Endothelial cell of umbilical vein (primary cell): Measurements from ENCODE around the gene GABPB2. TPM values are rescaled to one million over a fixed set of nuclear protein-coding genes. Genes with fewer than 3 reads are reported as not detected.

Experiments used
- BruUV-seq: library from RNA; stranded (reverse); fragments of 400-500 nt; replicated peaks from 2 replicates; lab custom pipeline; 2021; lab: Mats Ljungman, UMichigan
- CTCF ChIA-PET: fragments of 300-600, 350-600 bp; sonication (Branson Sonifier 250); formaldehyde crosslinking; loops from one replicate; lab custom pipeline; 2021; ENCODE audit warnings: antibody characterized with exemption, inconsistent platforms; lab: Charles Lee
- POLR2A ChIA-PET: fragments of 300-600, 350-600 bp; sonication (Branson Sonifier 250); formaldehyde crosslinking; loops from one replicate; lab custom pipeline; 2021; ENCODE audit warnings: antibody characterized with exemption, inconsistent platforms; lab: Charles Lee
- DNase-seq: peaks from one replicate; pipeline ENCODE4 v3.0.0-alpha.2; 2011; ENCODE audit warnings: low read depth, low spot score
- FAIRE-seq: peaks from 2 replicates; lab custom pipeline; 2011; peaks lifted over from hg19 to GRCh38; lab: Jason Lieb, UNC
- H2AFZ ChIP-seq: 2 replicates; pipeline ENCODE4 v1.6.0; 2012; ENCODE audit warnings: low read depth, low read length, control low read depth, inconsistent platforms
- H3K27ac ChIP-seq: 2 replicates; pipeline ENCODE4 v1.5.1; 2011; ENCODE audit warnings: low read depth, mild to moderate bottlenecking, control low read depth, low read length, moderate library complexity; ENCODE audit not compliant: insufficient read depth
- H3K27me3 ChIP-seq, 2 experiments: 2 replicates each; pipeline versions ENCODE4 v1.6.0 to v1.6.1; 2011; ENCODE audit warnings: low read length in 2 of 2, mixed read lengths in 1 of 2; ENCODE audit not compliant: control insufficient read depth in 2 of 2, insufficient read depth in 2 of 2
- H3K36me3 ChIP-seq, 2 experiments: 2 replicates in 1 of 2; 3 replicates in 1 of 2; pipeline ENCODE4 v1.5.1; 2011; ENCODE audit warnings: low read length in 2 of 2, mild to moderate bottlenecking in 1 of 2, moderate library complexity in 1 of 2; ENCODE audit not compliant: control insufficient read depth in 2 of 2, insufficient read depth in 2 of 2; ENCODE audit errors: extremely low read depth in 1 of 2
- H3K4me1 ChIP-seq: 3 replicates; pipeline ENCODE4 v1.5.1; 2011; ENCODE audit warnings: mild to moderate bottlenecking, low read length; ENCODE audit not compliant: control insufficient read depth, insufficient read depth; ENCODE audit errors: extremely low read depth
- H3K4me2 ChIP-seq: 2 replicates; pipeline ENCODE4 v1.6.1; 2011; ENCODE audit warnings: low read length, control low read depth, mixed read lengths; ENCODE audit not compliant: insufficient read depth
- H3K4me3 ChIP-seq, 3 experiments: fragments of 200-600 bp in 1 of 3; sonication (generic), shearing (Covaris generic) in 1 of 3; replicated peaks in 1 of 3; 2 replicates each; pipeline ENCODE4 v1.5.1; 2011 to 2016; ENCODE audit warnings: control low read depth in 3 of 3, low read length in 3 of 3, mild to moderate bottlenecking in 2 of 3, inconsistent platforms in 1 of 3, low read depth in 1 of 3, moderate library complexity in 1 of 3; ENCODE audit not compliant: insufficient read depth in 1 of 3
- H3K79me2 ChIP-seq: 2 replicates; pipeline ENCODE4 v1.6.0; 2012; ENCODE audit warnings: low read length, inconsistent platforms; ENCODE audit not compliant: control insufficient read depth, insufficient read depth
- H3K9ac ChIP-seq: replicated peaks from 2 replicates; pipeline ENCODE3; 2011; ENCODE audit warnings: low read length, control low read depth; ENCODE audit not compliant: insufficient read depth; ENCODE audit errors: extremely low read depth
- H3K9me1 ChIP-seq: replicated peaks from 3 replicates; pipeline ENCODE4 v1.6.0; 2011; ENCODE audit warnings: mild to moderate bottlenecking, low read length; ENCODE audit not compliant: control insufficient read depth, insufficient read depth; ENCODE audit errors: extremely low read depth
- H3K9me3 ChIP-seq: replicated peaks from 2 replicates; pipeline ENCODE4 v1.5.1; 2012; ENCODE audit warnings: low read length, inconsistent platforms; ENCODE audit not compliant: control insufficient read depth, insufficient read depth
- H4K20me1 ChIP-seq: replicated peaks from 2 replicates; pipeline ENCODE3; 2011; ENCODE audit warnings: mild to moderate bottlenecking, low read length; ENCODE audit not compliant: control insufficient read depth, insufficient read depth; ENCODE audit errors: extremely low read depth
- EZH2 ChIP-seq: IDR thresholded peaks from 2 replicates; pipeline ENCODE4 v1.6.1; 2012; ENCODE audit warnings: borderline replicate concordance, low read depth, mild to moderate bottlenecking, moderate library complexity, low read length, inconsistent platforms; ENCODE audit not compliant: severe bottlenecking
- FOS ChIP-seq: IDR thresholded peaks from 2 replicates; pipeline ENCODE4 v1.6.1; 2011; ENCODE audit warnings: mild to moderate bottlenecking, low read length, moderate library complexity, borderline replicate concordance; ENCODE audit not compliant: insufficient read depth
- GATA2 ChIP-seq: IDR thresholded peaks from 2 replicates; pipeline ENCODE4 v1.7.0; 2011; ENCODE audit warnings: low read depth, mild to moderate bottlenecking, moderate library complexity, mixed read lengths, low read length; ENCODE audit not compliant: insufficient read length, insufficient read depth
- JUN ChIP-seq: IDR thresholded peaks from 2 replicates; pipeline ENCODE4 v1.6.1; 2011; ENCODE audit warnings: borderline replicate concordance, low read depth; ENCODE audit not compliant: insufficient read length, insufficient read depth
- MYC ChIP-seq: IDR thresholded peaks from one replicate; pipeline ENCODE4 v1.6.1; 2011; ENCODE audit warnings: mild to moderate bottlenecking, low read depth, low read length
- POLR2A ChIP-seq: IDR thresholded peaks from 2 replicates; pipeline ENCODE4 v1.6.1; 2012; ENCODE audit warnings: low read depth, mild to moderate bottlenecking, control low read depth, low read length
- POLR2AphosphoS5 ChIP-seq: IDR thresholded peaks from 2 replicates; pipeline ENCODE4 v1.6.1; 2012; ENCODE audit warnings: low read depth, mild to moderate bottlenecking, control low read depth, low read length, moderate library complexity; ENCODE audit not compliant: insufficient read depth
- dilution Hi-C: fragments of 300-500 bp; cut with MboI; formaldehyde crosslinking; loops from one replicate; pipeline ENCODE4 v1.15.0; 2019; ENCODE audit warnings: low sequenced_read_pairs; ENCODE audit not compliant: extremely low pct_ligation_motif_present
- intact Hi-C: fragments of 100-400 bp; cut with micrococcal nuclease; formaldehyde crosslinking; loops from one replicate; pipeline ENCODE4 v1.10.0; 2022
- polyA plus RNA-seq, 4 experiments: library from polyadenylated mRNA; depleted of rRNA in 3 of 4; stranded (reverse) in 3 of 4; unstranded in 1 of 4; fragments of >200 nt; gene quantifications; 2 replicates each; pipeline versions ENCODE4 v1.2.1 to v1.2.3, GENCODE V29; 2011 to 2012; ENCODE audit warnings: missing spikeins in 1 of 4
- total RNA-seq: library from RNA; stranded (reverse); gene quantifications from 2 replicates; pipeline ENCODE4 v1.2.3, GENCODE V29; 2021
- TF ChIP-seq, protein P1 (sequence below): IDR thresholded peaks from 2 replicates; pipeline ENCODE4 v1.6.1; 2011; ENCODE audit not compliant: insufficient read depth, insufficient read length
- TF ChIP-seq, protein P2 (sequence below), 2 donors: IDR thresholded peaks; 1 replicate in 1 of 2; 2 replicates in 1 of 2; pipeline ENCODE4 v1.5.1; 2011; ENCODE audit warnings: low read length in 2 of 2, mild to moderate bottlenecking in 2 of 2, moderate library complexity in 2 of 2, control low read depth in 1 of 2, inconsistent platforms in 1 of 2, low read depth in 1 of 2; ENCODE audit not compliant: insufficient read depth in 1 of 2; ENCODE audit errors: extremely low read depth in 1 of 2

GABPB2 gene
- total and polyA plus RNA-seq, 2 donors (not counting 3 experiments of a cell fraction or from before 2014, with no cell fraction given) = 2.6 to 4.3 TPM

DNA sequence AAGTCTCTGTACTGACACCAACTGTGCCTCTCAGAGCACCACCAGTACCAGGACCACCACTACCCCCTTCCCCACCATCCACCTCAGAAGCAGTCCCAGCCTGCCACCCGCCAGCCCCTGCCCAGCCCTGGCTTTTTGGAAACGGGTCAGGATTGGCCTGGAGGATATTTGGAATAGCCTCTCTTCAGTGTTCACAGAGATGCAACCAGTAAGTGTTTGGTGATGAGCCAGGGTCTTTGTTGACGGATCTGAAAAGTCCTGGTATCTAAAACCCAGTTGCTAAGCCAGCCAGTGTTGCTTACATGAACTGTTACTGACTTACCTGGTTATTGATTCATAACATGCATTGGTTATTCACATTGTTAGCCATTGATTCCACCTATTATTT lies 21.9 kb upstream of the GABPB2 start:
- Histone ChIP-seq H3K9ac (no peak overlapping the region), H3K4me2 (peak overlapping the region; percentile 74), H3K4me1 (peaks cover 8% of the 10 kb centered on the region), H3K9me3 (no peaks in the 10 kb centered on the region), H3K9me1 (no peaks in the 10 kb centered on the region), H3K79me2 (no peaks in the 10 kb centered on the region), H3K27me3 (no peaks in the 10 kb centered on the region), H3K36me3 (peaks cover 10 to 16% of the 10 kb centered on the region in 2 experiments), H3K4me3 (peak overlapping the region in 2 of 3 experiments; percentile 73 to 76), H2AFZ (no peak overlapping the region), H4K20me1 (no peaks in the 10 kb centered on the region), H3K27ac (no peak overlapping the region)
- no peak for DNase-seq
- BruUV-seq = no TSS peak
- ChIA-PET POLR2A (no interaction called here), CTCF (interaction anchor here (0.7 to 3.0 kb wide), 16 partner anchors 9 to 53 kb away, joined by 3 to 29 read pairs (median 5); partner anchors contain the start of genes BNIPL, CDC42SE1, GABPB2 and MINDY1)
- FAIRE-seq = no peak
- TF ChIP-seq MYC = no peak
- TF ChIP-seq, protein P1, sequence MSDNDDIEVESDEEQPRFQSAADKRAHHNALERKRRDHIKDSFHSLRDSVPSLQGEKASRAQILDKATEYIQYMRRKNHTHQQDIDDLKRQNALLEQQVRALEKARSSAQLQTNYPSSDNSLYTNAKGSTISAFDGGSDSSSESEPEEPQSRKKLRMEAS = no peak
- TF ChIP-seq POLR2A = peak; percentile 3
- TF ChIP-seq POLR2AphosphoS5 = no peak
- no peak for TF ChIP-seq GATA2
- dilution Hi-C loops (no loop called here), intact Hi-C loops (loop anchor here (1.0 kb wide), 4 partner anchors 11 to 69 kb away; partner anchors contain the start of genes CDC42SE1 and PRUNE1)

DNA sequence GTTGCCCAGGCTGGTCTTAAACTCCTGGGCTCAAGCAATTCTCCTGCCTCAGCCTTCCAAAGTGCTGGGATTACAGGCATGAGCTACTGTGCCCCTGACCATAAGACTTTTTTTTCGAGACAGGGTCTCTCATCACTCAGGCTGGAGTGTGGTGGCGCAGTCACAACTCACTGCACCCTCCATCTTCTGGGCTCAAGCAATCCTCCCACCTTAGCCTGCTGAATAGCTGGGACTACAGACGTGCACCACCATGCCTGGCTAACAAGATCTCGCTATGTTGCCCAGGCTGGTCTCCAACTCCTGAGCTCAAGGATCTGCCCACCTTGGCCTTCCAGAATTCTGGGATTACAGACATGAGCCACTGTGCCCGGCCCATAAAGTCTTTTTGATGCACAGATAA lies 21.1 kb upstream of the GABPB2 start:
- BruUV-seq = no TSS peak
- no peak for DNase-seq
- ChIA-PET POLR2A (no interaction called here), CTCF (interaction anchor here (0.7 to 1.3 kb wide), 3 partner anchors 11 to 25 kb away, joined by 3 to 6 read pairs (median 3); partner anchors contain the start of gene MLLT11)
- no peaks in the 10 kb centered on the region for H4K20me1 ChIP-seq
- intact Hi-C loops = no loop called here
- H3K9ac ChIP-seq = no peak overlapping the region
- H3K9me1 ChIP-seq = no peaks in the 10 kb centered on the region
- no peak overlapping the region for H3K4me3 ChIP-seq
- H3K4me1 ChIP-seq = peaks cover 8% of the 10 kb centered on the region
- TF ChIP-seq POLR2AphosphoS5 (no peak), FOS (no peak), JUN (no peak), GATA2 (no peak), POLR2A (no peak), EZH2 (no peak)
- TF ChIP-seq, protein P2, sequence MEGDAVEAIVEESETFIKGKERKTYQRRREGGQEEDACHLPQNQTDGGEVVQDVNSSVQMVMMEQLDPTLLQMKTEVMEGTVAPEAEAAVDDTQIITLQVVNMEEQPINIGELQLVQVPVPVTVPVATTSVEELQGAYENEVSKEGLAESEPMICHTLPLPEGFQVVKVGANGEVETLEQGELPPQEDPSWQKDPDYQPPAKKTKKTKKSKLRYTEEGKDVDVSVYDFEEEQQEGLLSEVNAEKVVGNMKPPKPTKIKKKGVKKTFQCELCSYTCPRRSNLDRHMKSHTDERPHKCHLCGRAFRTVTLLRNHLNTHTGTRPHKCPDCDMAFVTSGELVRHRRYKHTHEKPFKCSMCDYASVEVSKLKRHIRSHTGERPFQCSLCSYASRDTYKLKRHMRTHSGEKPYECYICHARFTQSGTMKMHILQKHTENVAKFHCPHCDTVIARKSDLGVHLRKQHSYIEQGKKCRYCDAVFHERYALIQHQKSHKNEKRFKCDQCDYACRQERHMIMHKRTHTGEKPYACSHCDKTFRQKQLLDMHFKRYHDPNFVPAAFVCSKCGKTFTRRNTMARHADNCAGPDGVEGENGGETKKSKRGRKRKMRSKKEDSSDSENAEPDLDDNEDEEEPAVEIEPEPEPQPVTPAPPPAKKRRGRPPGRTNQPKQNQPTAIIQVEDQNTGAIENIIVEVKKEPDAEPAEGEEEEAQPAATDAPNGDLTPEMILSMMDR (IDR thresholded peaks at IDR 0.05; ENCODE audit: extremely low read depth in 1 of 2, insufficient read depth in 1 of 2, low read depth in 1 of 2, low read length in 2 of 2) = no peak
- TF ChIP-seq, protein P1 = no peak
- H3K36me3 ChIP-seq = peaks cover 14 to 20% of the 10 kb centered on the region in 2 experiments
- H3K27me3 ChIP-seq = no peaks in the 10 kb centered on the region
- no peaks in the 10 kb centered on the region for H3K79me2 ChIP-seq
- peak; percentile 15 for FAIRE-seq
- no peak overlapping the region for H3K27ac ChIP-seq
- no peak overlapping the region for H3K4me2 ChIP-seq
- H2AFZ ChIP-seq = no peak overlapping the region
- no peaks in the 10 kb centered on the region for H3K9me3 ChIP-seq
- dilution Hi-C loops = no loop called here
